Fibroblast of mammary gland (primary cell): ENCODE data around the gene SGPL1.
A peak's percentile ranks its signal among the peaks of the same experiment; 100 is the strongest.

Experiments used
- DNase-seq: peaks from one replicate; pipeline ENCODE4 v3.0.0-alpha.2; 2010; ENCODE audit warnings: low read depth
- H3K4me3 ChIP-seq: 2 replicates; pipeline ENCODE4 v1.5.1; 2011; ENCODE audit warnings: low read depth, mild to moderate bottlenecking, low read length, moderate library complexity; ENCODE audit not compliant: control insufficient read depth
- CTCF ChIP-seq: conservative IDR thresholded peaks from 2 replicates; pipeline ENCODE4 v1.5.1; 2011; ENCODE audit warnings: low read depth, low read length, inconsistent platforms; ENCODE audit not compliant: control insufficient read depth, insufficient read depth

SGPL1 gene

DNA sequence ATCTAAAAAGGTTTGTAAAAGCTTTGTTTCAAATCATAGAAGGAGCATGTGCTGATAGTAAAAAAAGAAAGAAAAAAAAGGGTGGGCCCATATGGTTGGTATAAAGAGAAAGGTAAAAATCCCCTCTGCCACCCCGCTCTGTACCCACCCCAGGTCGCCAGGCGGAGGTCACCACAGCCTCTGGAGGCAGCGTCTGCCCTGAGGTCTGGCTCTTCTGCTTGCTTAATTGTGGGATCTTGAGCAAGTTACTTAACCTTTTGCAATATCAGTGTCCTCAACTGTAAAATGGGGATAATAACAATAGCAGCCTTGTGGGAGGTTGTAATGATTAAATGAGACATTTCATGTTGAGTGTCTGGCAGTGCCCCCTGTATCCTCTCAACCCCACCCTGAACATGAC, 83.3 kb downstream of the SGPL1 start:
- no peak for DNase-seq
- TF ChIP-seq CTCF: no peak
- no peak overlapping the region for H3K4me3 ChIP-seq

GRCh38 chr10:70901276-70901878, 85.6 kb downstream of the SGPL1 start:
- no peak for TF ChIP-seq CTCF
- H3K4me3 ChIP-seq: no peak overlapping the region
- DNase-seq: no peak

DNA sequence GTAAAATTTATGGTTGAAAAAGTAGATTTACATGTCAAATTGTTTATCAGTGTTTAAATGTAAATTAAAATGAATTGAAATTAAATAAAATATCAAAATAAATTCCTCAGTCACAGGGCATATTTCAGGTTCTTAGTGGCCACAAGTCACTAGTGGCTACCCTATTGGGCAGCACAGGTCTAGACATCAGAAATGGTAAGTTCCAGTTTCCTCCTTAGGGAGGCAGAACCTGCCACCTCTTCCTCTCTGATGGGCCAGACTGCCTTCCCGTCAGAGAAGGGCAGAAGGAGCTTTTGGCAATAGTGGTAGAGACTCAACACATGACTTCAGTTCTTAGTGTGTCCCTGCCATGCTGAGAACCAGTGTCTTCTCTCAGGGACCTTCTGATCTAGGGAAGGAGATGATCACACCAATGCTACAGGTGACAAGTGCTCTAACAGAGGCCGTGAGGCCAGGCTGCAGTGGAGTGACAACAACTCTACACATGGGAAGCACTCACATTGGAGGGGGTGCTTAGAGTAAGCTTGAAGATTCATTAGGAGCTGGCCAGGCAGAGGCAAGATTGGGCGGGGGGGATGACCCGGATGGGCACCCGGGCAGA, 87.0 kb downstream of the SGPL1 start:
- TF ChIP-seq CTCF: no peak
- H3K4me3 ChIP-seq: no peak overlapping the region
- DNase-seq: no peak

DNA sequence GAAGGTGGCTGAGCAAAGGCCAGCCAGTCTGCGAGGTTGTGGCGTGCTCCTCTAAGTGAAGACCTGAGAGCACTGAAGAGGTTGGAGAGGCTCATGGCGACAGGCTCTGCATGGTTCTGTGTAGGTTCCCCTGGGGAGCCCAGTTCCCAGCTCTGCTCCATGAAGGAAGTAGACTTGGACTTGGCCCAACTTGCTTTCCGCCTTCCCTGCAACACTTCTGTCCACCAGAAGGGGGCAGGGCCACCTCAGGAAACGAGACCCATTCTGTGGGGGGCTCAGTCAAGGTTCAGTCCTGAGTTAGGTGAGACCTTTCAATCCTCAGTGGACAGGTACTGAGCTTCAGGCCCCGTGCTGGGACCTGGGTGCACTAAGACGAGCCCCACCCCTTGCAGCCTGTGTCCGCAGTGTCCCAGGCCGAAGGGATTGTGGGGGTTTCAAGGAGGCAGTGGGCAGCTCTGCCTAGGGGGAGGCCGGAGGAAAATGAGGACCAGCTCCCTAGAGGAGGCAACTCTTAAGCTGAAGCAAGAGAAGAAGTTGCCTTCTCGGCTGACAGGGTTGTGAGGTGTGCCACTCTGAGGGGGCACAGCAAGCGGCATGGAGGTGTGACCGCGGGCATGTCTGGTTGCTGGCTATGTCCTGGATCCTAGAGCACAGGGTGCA, 87.6 kb downstream of the SGPL1 start:
- peak; percentile 55 for DNase-seq
- no peak overlapping the region for H3K4me3 ChIP-seq
- TF ChIP-seq CTCF: peak; percentile 90

- H3K4me3 ChIP-seq: no peak overlapping the region
- no peak for DNase-seq
- TF ChIP-seq CTCF: no peak
These were observed 89.6 kb downstream of the SGPL1 start for GRCh38 chr10:70905071-70906021.

DNA sequence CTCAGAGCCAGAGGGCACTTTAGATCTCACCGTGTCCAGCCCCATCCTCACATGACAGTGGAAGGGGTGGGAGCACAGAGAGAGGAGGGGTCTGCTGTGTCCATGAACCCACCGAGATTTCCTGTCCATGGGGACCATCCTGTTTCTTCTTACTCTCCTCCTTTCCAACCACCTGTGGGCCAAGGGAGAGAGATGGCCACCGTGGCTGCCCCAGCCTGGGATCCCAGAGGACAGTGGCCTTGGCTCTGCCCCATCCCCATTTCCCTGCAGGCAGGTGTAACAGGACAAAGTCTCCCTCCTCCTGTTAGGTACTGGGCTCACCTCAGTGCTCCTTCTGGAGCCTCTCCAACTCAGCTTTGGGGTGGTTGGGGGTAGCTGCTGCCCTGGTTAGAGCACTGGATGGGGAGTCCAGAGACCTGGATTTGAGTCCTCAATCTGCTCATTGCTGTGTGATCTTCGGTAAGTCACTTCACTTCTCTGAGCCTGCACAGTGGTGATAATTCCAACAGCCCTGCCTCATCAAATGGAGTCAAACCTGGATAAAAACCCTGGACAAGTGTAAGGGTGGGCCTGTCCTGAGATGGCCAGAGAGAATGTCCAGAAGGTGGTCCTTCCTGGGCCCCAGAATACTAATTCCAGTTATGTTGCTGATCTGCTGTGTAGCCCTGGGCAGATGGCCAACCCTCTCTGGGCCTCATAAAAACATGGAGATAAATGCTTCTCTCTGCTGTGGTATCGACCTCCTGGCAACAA, 90.5 kb downstream of the SGPL1 start:
- TF ChIP-seq CTCF: no peak
- no peak overlapping the region for H3K4me3 ChIP-seq
- no peak for DNase-seq
